Neuronal stem cell (in vitro differentiated cells): ENCODE data around the gene ZC3H7B.

Source experiments
- DNase-seq: peaks from one replicate; pipeline ENCODE4 v3.0.0-alpha.2; 2013; ENCODE audit warnings: low spot score
- H2AFZ ChIP-seq: one replicate; pipeline ENCODE4 v1.6.1; 2013; ENCODE audit warnings: mild to moderate bottlenecking, low read length, inconsistent platforms
- H2AK5ac ChIP-seq: 2 replicates; pipeline ENCODE4 v1.6.1; 2013; ENCODE audit warnings: low read depth, mild to moderate bottlenecking, inconsistent platforms, low read length, moderate library complexity, mixed read lengths
- H2BK120ac ChIP-seq: 2 replicates; pipeline ENCODE4 v1.6.1; 2013; ENCODE audit warnings: low read depth, mild to moderate bottlenecking, inconsistent platforms, low read length, moderate library complexity, mixed read lengths
- H2BK12ac ChIP-seq: one replicate; pipeline ENCODE4 v1.6.1; 2013; ENCODE audit warnings: low read length, inconsistent platforms
- H2BK15ac ChIP-seq: 2 replicates; pipeline ENCODE4 v1.6.1; 2013; ENCODE audit warnings: mild to moderate bottlenecking, low read length, inconsistent platforms, mixed read lengths
- H2BK5ac ChIP-seq: one replicate; pipeline ENCODE4 v1.6.1; 2013; ENCODE audit warnings: inconsistent platforms, mild to moderate bottlenecking, low read length, moderate library complexity
- H3K14ac ChIP-seq: one replicate; pipeline ENCODE4 v1.6.1; 2013; ENCODE audit warnings: low read length, inconsistent platforms
- H3K18ac ChIP-seq: 2 replicates; pipeline ENCODE4 v1.6.1; 2013; ENCODE audit warnings: low read length, inconsistent platforms
- H3K23ac ChIP-seq: 2 replicates; pipeline ENCODE4 v1.6.1; 2013; ENCODE audit warnings: low read depth, mild to moderate bottlenecking, mixed read lengths, low read length, inconsistent platforms; ENCODE audit not compliant: poor library complexity
- H3K27ac ChIP-seq: replicated peaks from 3 replicates; pipeline ENCODE4 v1.5.1; 2013; ENCODE audit warnings: low read length, inconsistent platforms
- H3K27me3 ChIP-seq, 3 experiments: 2 replicates each; pipeline ENCODE4 v1.6.1; 2013; ENCODE audit warnings: low read length in 3 of 3, mild to moderate bottlenecking in 2 of 3, inconsistent platforms in 1 of 3, low read depth in 1 of 3, mixed read lengths in 1 of 3, moderate library complexity in 1 of 3; ENCODE audit not compliant: control insufficient read depth in 3 of 3, insufficient read depth in 3 of 3
- H3K36me3 ChIP-seq, 2 donors: replicated peaks in 1 of 2; 2 replicates each; pipeline ENCODE4 v1.6.1; 2013; ENCODE audit warnings: low read length in 2 of 2; ENCODE audit not compliant: control insufficient read depth in 2 of 2, insufficient read depth in 2 of 2
- H3K4ac ChIP-seq: 2 replicates; pipeline ENCODE4 v1.6.1; 2013; ENCODE audit warnings: inconsistent platforms, mild to moderate bottlenecking, low read length, moderate library complexity
- H3K4me1 ChIP-seq, 2 donors: 1 replicate in 1 of 2; 2 replicates in 1 of 2; pipeline ENCODE4 v1.6.1; 2013; ENCODE audit warnings: low read length in 2 of 2, low read depth in 1 of 2; ENCODE audit not compliant: control insufficient read depth in 2 of 2, insufficient read depth in 1 of 2
- H3K4me2 ChIP-seq: one replicate; pipeline ENCODE4 v1.6.1; 2013; ENCODE audit warnings: mild to moderate bottlenecking, low read length, inconsistent platforms; ENCODE audit not compliant: insufficient read depth, poor library complexity, severe bottlenecking
- H3K4me3 ChIP-seq, 2 donors: 2 replicates each; pipeline ENCODE4 v1.5.1; 2013; ENCODE audit warnings: low read length in 2 of 2, mild to moderate bottlenecking in 2 of 2, inconsistent platforms in 1 of 2, moderate library complexity in 1 of 2
- H3K79me1 ChIP-seq: one replicate; pipeline ENCODE4 v1.6.1; 2013; ENCODE audit warnings: low read depth, mild to moderate bottlenecking, inconsistent platforms, low read length, moderate library complexity
- H3K9ac ChIP-seq: one replicate; pipeline ENCODE4 v1.6.1; 2013; ENCODE audit warnings: mild to moderate bottlenecking, low read depth, low read length, inconsistent platforms; ENCODE audit not compliant: poor library complexity
- H3K9me3 ChIP-seq, 2 donors: replicated peaks in 1 of 2; 2 replicates each; pipeline versions ENCODE3 to v1.6.1; 2013; ENCODE audit warnings: low read length in 2 of 2, mild to moderate bottlenecking in 2 of 2, inconsistent platforms in 1 of 2, low read depth in 1 of 2, mixed read lengths in 1 of 2, moderate library complexity in 1 of 2; ENCODE audit not compliant: control insufficient read depth in 2 of 2, insufficient read depth in 1 of 2
- H4K8ac ChIP-seq: one replicate; pipeline ENCODE4 v1.6.1; 2013; ENCODE audit warnings: low read depth, mild to moderate bottlenecking, inconsistent platforms, low read length, moderate library complexity
- H4K91ac ChIP-seq: one replicate; pipeline ENCODE4 v1.6.1; 2013; ENCODE audit warnings: low read length, low read depth, mild to moderate bottlenecking, inconsistent platforms; ENCODE audit not compliant: poor library complexity
- WGBS, 2 donors: extraction: QIAGEN DNeasy Blood & Tissue Kit; methylation state at CpG; one replicate each; pipeline ENCODE4 v1.1.7; 2013; ENCODE audit warnings: missing lambda C conversion rate in 2 of 2, mixed read lengths in 1 of 2; ENCODE audit not compliant: insufficient read length in 2 of 2, insufficient replicate concordance in 1 of 2; ENCODE audit errors: extremely low coverage in 2 of 2; 5-methylcytosine and 5-hydroxymethylcytosine counted together

Gene ZC3H7B

GRCh38 chr22:41368543-41369423, 67.5 kb downstream of the ZC3H7B start:
- H2BK5ac ChIP-seq: peak overlapping the region; percentile 1
- H3K23ac ChIP-seq: no peak overlapping the region
- no peak overlapping the region for H3K14ac ChIP-seq
- H2BK15ac ChIP-seq: peak overlapping the region; percentile 69
- H2AFZ ChIP-seq: no peak overlapping the region
- no peak overlapping the region for H3K4ac ChIP-seq
- no peak overlapping the region for H4K8ac ChIP-seq
- H3K9ac ChIP-seq: no peak overlapping the region
- peaks cover 14 to 22% of the 10 kb centered on the region in 2 donors for H3K4me1 ChIP-seq
- H3K18ac ChIP-seq: peak overlapping the region; percentile 80
- no peak overlapping the region for H4K91ac ChIP-seq
- H3K4me3 ChIP-seq: no peak overlapping the region
- DNase-seq: no peak
- H3K79me1 ChIP-seq: no peaks in the 10 kb centered on the region
- no peaks in the 10 kb centered on the region for H3K9me3 ChIP-seq
- H3K27ac ChIP-seq: no peak overlapping the region
- H3K27me3 ChIP-seq: peaks cover 0 to 3% (median 0%) of the 10 kb centered on the region in 3 experiments
- H3K36me3 ChIP-seq: no peaks in the 10 kb centered on the region
- no peak overlapping the region for H3K4me2 ChIP-seq
- H2BK12ac ChIP-seq: peak overlapping the region; percentile 51
- peak overlapping the region; percentile 51 for H2AK5ac ChIP-seq
- H2BK120ac ChIP-seq: no peak overlapping the region
- WGBS, 2 donors: no CpG with 5 or more reads among the region's 19 CpGs

- Histone ChIP-seq H3K4me3 (no peak overlapping the region), H3K9me3 (no peaks in the 10 kb centered on the region), H3K27ac (no peak overlapping the region), H3K27me3 (peaks cover 0 to 3% (median 0%) of the 10 kb centered on the region in 3 experiments), H3K23ac (no peak overlapping the region), H3K9ac (no peak overlapping the region), H3K4ac (no peak overlapping the region), H2BK5ac (no peak overlapping the region), H2AK5ac (peak overlapping the region; percentile 37), H4K8ac (no peak overlapping the region), H3K36me3 (no peaks in the 10 kb centered on the region), H3K4me2 (no peak overlapping the region), H2BK15ac (peak overlapping the region; percentile 59), H3K4me1 (peaks cover 14 to 19% of the 10 kb centered on the region in 2 donors), H4K91ac (no peak overlapping the region), H3K79me1 (no peaks in the 10 kb centered on the region), H2BK12ac (no peak overlapping the region), H3K14ac (no peak overlapping the region), H2BK120ac (no peak overlapping the region), H3K18ac (no peak overlapping the region), H2AFZ (no peak overlapping the region)
- DNase-seq: no peak
- WGBS, 2 donors: no CpG with 5 or more reads among the region's 3 CpGs
Observed at GRCh38 chr22:41369424-41369745, 68.1 kb downstream of the ZC3H7B start.

GRCh38 chr22:41369837-41370236, 68.5 kb downstream of the ZC3H7B start:
- Histone ChIP-seq H3K27me3 (peaks cover 0 to 3% (median 0%) of the 10 kb centered on the region in 3 experiments), H2AFZ (no peak overlapping the region), H3K9me3 (no peaks in the 10 kb centered on the region), H3K4ac (no peak overlapping the region), H3K4me1 (peaks cover 14 to 18% of the 10 kb centered on the region in 2 donors), H3K4me2 (no peak overlapping the region), H2BK15ac (no peak overlapping the region), H3K14ac (no peak overlapping the region), H3K18ac (no peak overlapping the region), H3K9ac (no peak overlapping the region), H2BK12ac (no peak overlapping the region), H3K23ac (no peak overlapping the region), H3K36me3 (no peaks in the 10 kb centered on the region), H2AK5ac (no peak overlapping the region), H2BK120ac (no peak overlapping the region), H4K91ac (no peak overlapping the region), H3K4me3 (no peak overlapping the region), H3K27ac (no peak overlapping the region), H3K79me1 (no peaks in the 10 kb centered on the region), H4K8ac (no peak overlapping the region), H2BK5ac (no peak overlapping the region)
- no CpG with 5 or more reads among the region's 9 CpGs for WGBS, 2 donors
- no peak for DNase-seq

GRCh38 chr22:41377846-41378245, 76.5 kb downstream of the ZC3H7B start:
- no peak overlapping the region for H2BK12ac ChIP-seq
- H3K14ac ChIP-seq: no peak overlapping the region
- no peaks in the 10 kb centered on the region for H3K36me3 ChIP-seq
- H2BK120ac ChIP-seq: no peak overlapping the region
- 100% methylated on average over 1 of the region's 6 CpGs; no CpG with 5 or more reads in 1 of the 2 donors for WGBS, 2 donors
- H3K4me1 ChIP-seq: peaks cover 10 to 17% of the 10 kb centered on the region in 2 donors
- no peak overlapping the region for H2BK15ac ChIP-seq
- no peak overlapping the region for H3K4me3 ChIP-seq
- H3K27me3 ChIP-seq: no peaks in the 10 kb centered on the region
- no peak overlapping the region for H3K27ac ChIP-seq
- no peak overlapping the region for H3K4ac ChIP-seq
- H3K9ac ChIP-seq: no peak overlapping the region
- H2AFZ ChIP-seq: no peak overlapping the region
- H3K79me1 ChIP-seq: peaks cover 7% of the 10 kb centered on the region
- H4K8ac ChIP-seq: no peak overlapping the region
- no peaks in the 10 kb centered on the region for H3K9me3 ChIP-seq
- no peak overlapping the region for H3K4me2 ChIP-seq
- H4K91ac ChIP-seq: no peak overlapping the region
- H3K23ac ChIP-seq: no peak overlapping the region
- H2BK5ac ChIP-seq: no peak overlapping the region
- DNase-seq: no peak
- H2AK5ac ChIP-seq: no peak overlapping the region
- H3K18ac ChIP-seq: no peak overlapping the region
